Measurements from ENCODE around the gene RASL10B. TPM values are rescaled to one million over a fixed set of nuclear protein-coding genes. Genes with fewer than 3 reads are reported as not detected.

RASL10B gene
- total and polyA plus RNA-seq, 10 donors: 0.09 to 0.74 (median 0.29) TPM; not detected in 1

GRCh38 chr17:35728551-35728950, 2.9 kb upstream of the RASL10B start:
- Histone ChIP-seq H3K27me3 (replicated peaks in 1 of 7) (peaks cover 0 to 18% (median 0%) of the 10 kb centered on the region in 7 donors), H3K4me1 (peaks cover 5 to 26% (median 10%) of the 10 kb centered on the region in 6 donors), H3K4me3 (no peak overlapping the region), H3K27ac (no peak overlapping the region), H3K9me3 (no peaks in the 10 kb centered on the region), H3K36me3 (peaks cover 7 to 58% (median 36%) of the 10 kb centered on the region in 6 donors)
- intact Hi-C loops (cut with DNase I; ENCODE audit: low total_unique reads): no loop called here
- no peak for DNase-seq
- WGBS, 5 donors: 82 to 100% (median 94%) methylated on average over 3 of the region's 3 CpGs
- no peak for TF ChIP-seq POLR2AphosphoS5 (IDR thresholded peaks at IDR 0.05)
- TF ChIP-seq POLR2A (IDR thresholded peaks at IDR 0.05): no peak
- no peak for TF ChIP-seq CTCF (IDR thresholded peaks at IDR 0.05 in 8 of 11, conservative IDR thresholded peaks at IDR 0.05 in 3 of 11)

- TF ChIP-seq CTCF (IDR thresholded peaks at IDR 0.05 in 8 of 11, conservative IDR thresholded peaks at IDR 0.05 in 3 of 11): no peak
- TF ChIP-seq POLR2A (IDR thresholded peaks at IDR 0.05): no peak
- TF ChIP-seq POLR2AphosphoS5 (IDR thresholded peaks at IDR 0.05): no peak
- Histone ChIP-seq H3K27ac (no peak overlapping the region), H3K4me3 (no peak overlapping the region), H3K27me3 (replicated peaks in 1 of 7) (peaks cover 0 to 18% (median 0%) of the 10 kb centered on the region in 7 donors), H3K4me1 (peaks cover 5 to 26% (median 10%) of the 10 kb centered on the region in 6 donors), H3K36me3 (peaks cover 4 to 49% (median 28%) of the 10 kb centered on the region in 6 donors), H3K9me3 (no peaks in the 10 kb centered on the region)
- intact Hi-C loops (cut with DNase I; ENCODE audit: low total_unique reads): no loop called here
- DNase-seq: no peak
- 87 to 95% (median 94%) methylated on average over 4 of the region's 4 CpGs for WGBS, 5 donors
These were observed 2.0 kb upstream of the RASL10B start for GRCh38 chr17:35729405-35729833.

- Histone ChIP-seq H3K9me3 (no peaks in the 10 kb centered on the region), H3K36me3 (peaks cover 0 to 38% (median 17%) of the 10 kb centered on the region in 6 donors), H3K4me1 (peaks cover 5 to 26% (median 10%) of the 10 kb centered on the region in 6 donors), H3K4me3 (peak overlapping the region in 1 of 8 donors; percentile 68), H3K27me3 (replicated peaks in 1 of 7) (peaks cover 0 to 18% (median 0%) of the 10 kb centered on the region in 7 donors), H3K27ac (no peak overlapping the region)
- 74 to 81% (median 77%) methylated on average over 10 of the region's 10 CpGs for WGBS, 5 donors
- intact Hi-C loops (cut with DNase I; ENCODE audit: low total_unique reads): no loop called here
- no peak for DNase-seq
- no peak for TF ChIP-seq POLR2AphosphoS5 (IDR thresholded peaks at IDR 0.05)
- TF ChIP-seq POLR2A (IDR thresholded peaks at IDR 0.05): no peak
- TF ChIP-seq CTCF (IDR thresholded peaks at IDR 0.05 in 8 of 11, conservative IDR thresholded peaks at IDR 0.05 in 3 of 11): no peak
These were observed 936 bp upstream of the RASL10B start for GRCh38 chr17:35730400-35731005.
